B cell (primary cell): Measurements from ENCODE around the gene SFMBT2. TPM values are rescaled to one million over a fixed set of nuclear protein-coding genes. Genes with fewer than 3 reads are reported as not detected.

ENCODE experiments used
- ATAC-seq: fragments of 200-7000 bp; cut with Tn5 transposase; one replicate; pipeline ENCODE4 v1.10.0; 2021; ENCODE audit warnings: low read depth, mild to moderate bottlenecking, moderate number of reproducible peaks, moderate library complexity
- CTCF ChIA-PET: fragments of 350-600 bp; sonication (Branson Sonifier 250); formaldehyde crosslinking; loops from one replicate; lab custom pipeline; 2021; ENCODE audit warnings: antibody characterized with exemption, inconsistent platforms; lab: Charles Lee
- POLR2A ChIA-PET: fragments of 350-600 bp; sonication (Branson Sonifier 250); formaldehyde crosslinking; loops from one replicate; lab custom pipeline; 2021; ENCODE audit warnings: antibody characterized with exemption; lab: Charles Lee
- DNase-seq: peaks from one replicate; pipeline ENCODE4 v3.0.0; 2013
- H2AFZ ChIP-seq: 2 replicates; pipeline ENCODE4 v1.6.1; 2012; ENCODE audit warnings: mild to moderate bottlenecking, low read depth, low read length; ENCODE audit not compliant: insufficient read depth, poor library complexity, severe bottlenecking
- H3K27ac ChIP-seq, 2 donors: 1 replicate in 1 of 2; 2 replicates in 1 of 2; pipeline ENCODE4 v1.5.1; 2012 to 2013; ENCODE audit warnings: low read length in 2 of 2, mild to moderate bottlenecking in 2 of 2, moderate library complexity in 1 of 2
- H3K27me3 ChIP-seq, 4 experiments: fragments of 200-600 bp in 1 of 4; sonication (generic) in 1 of 4; replicated peaks in 1 of 4; 1 replicate in 2 of 4; 2 replicates in 2 of 4; pipeline versions ENCODE4 v1.6.1 to v1.7.0; 2013 to 2016; ENCODE audit warnings: low read length in 3 of 4, mild to moderate bottlenecking in 2 of 4, mixed read lengths in 1 of 4, moderate library complexity in 1 of 4; ENCODE audit not compliant: insufficient read depth in 4 of 4, control insufficient read depth in 3 of 4; ENCODE audit errors: control extremely low read depth in 1 of 4
- H3K36me3 ChIP-seq, 2 experiments: replicated peaks in 1 of 2; 1 replicate in 1 of 2; 2 replicates in 1 of 2; pipeline versions ENCODE4 v1.6.1 to v1.7.1; 2013; ENCODE audit warnings: low read length in 1 of 2; ENCODE audit not compliant: insufficient read depth in 2 of 2, control insufficient read depth in 1 of 2; ENCODE audit errors: control extremely low read depth in 1 of 2, extremely low read depth in 1 of 2
- H3K4me1 ChIP-seq, 2 donors: fragments of 200-600 bp in 1 of 2; sonication (generic) in 1 of 2; 1 replicate in 1 of 2; 2 replicates in 1 of 2; pipeline versions ENCODE4 v1.5.1 to v1.6.1; 2013 to 2017; ENCODE audit warnings: low read length in 2 of 2; ENCODE audit not compliant: control insufficient read depth in 2 of 2, insufficient read depth in 2 of 2
- H3K4me2 ChIP-seq: replicated peaks from 2 replicates; pipeline ENCODE3; 2012; ENCODE audit warnings: mild to moderate bottlenecking, low read depth, low read length; ENCODE audit not compliant: poor library complexity, severe bottlenecking
- H3K4me3 ChIP-seq, 5 experiments: fragments of 200-600 bp in 1 of 5; sonication (generic) in 1 of 5; 1 replicate in 3 of 5; 2 replicates in 2 of 5; pipeline versions ENCODE4 v1.5.1 to v1.7.0; 2011 to 2016; ENCODE audit warnings: low read length in 4 of 5, mild to moderate bottlenecking in 4 of 5, low read depth in 2 of 5, control low read depth in 1 of 5, moderate library complexity in 1 of 5; ENCODE audit not compliant: insufficient read depth in 1 of 5; ENCODE audit errors: control extremely low read depth in 1 of 5, extremely low read depth in 1 of 5
- H3K79me2 ChIP-seq: fragments of 200-600 bp; sonication (generic); one replicate; pipeline ENCODE4 v1.6.0; 2016; ENCODE audit warnings: low read length; ENCODE audit not compliant: control insufficient read depth, insufficient read depth
- H3K9ac ChIP-seq: fragments of 200-600 bp; sonication (generic); 2 replicates; pipeline ENCODE4 v1.6.1; 2017; ENCODE audit warnings: mild to moderate bottlenecking, low read length, moderate library complexity
- H3K9me3 ChIP-seq, 3 donors: one replicate each; pipeline versions ENCODE4 v1.6.1 to v1.7.1; 2013; ENCODE audit warnings: low read length in 2 of 3; ENCODE audit not compliant: control insufficient read depth in 2 of 3, insufficient read depth in 1 of 3; ENCODE audit errors: control extremely low read depth in 1 of 3
- H4K20me1 ChIP-seq: 2 replicates; pipeline ENCODE4 v1.6.0; 2012; ENCODE audit warnings: mild to moderate bottlenecking, low read length; ENCODE audit not compliant: insufficient read depth, control insufficient read depth, poor library complexity, severe bottlenecking
- H3K27ac Mint-ChIP-seq: one replicate; pipeline ENCODE4 v1.8.0; 2021; ENCODE audit warnings: mixed read lengths
- H3K27me3 Mint-ChIP-seq: one replicate; pipeline ENCODE4 v1.8.0; 2021; ENCODE audit warnings: mixed read lengths
- H3K4me1 Mint-ChIP-seq: one replicate; pipeline ENCODE4 v1.8.0; 2021; ENCODE audit warnings: mixed read lengths
- H3K4me3 Mint-ChIP-seq: one replicate; pipeline ENCODE4 v1.8.0; 2021; ENCODE audit warnings: mixed read lengths
- H3K9me3 Mint-ChIP-seq: one replicate; pipeline ENCODE4 v1.8.0; 2022; ENCODE audit warnings: mixed read lengths; ENCODE audit not compliant: insufficient read depth
- EZH2 ChIP-seq: IDR thresholded peaks from 2 replicates; pipeline ENCODE4 v1.6.1; 2012; ENCODE audit warnings: borderline replicate concordance, low read depth, mild to moderate bottlenecking, moderate library complexity, low read length; ENCODE audit not compliant: insufficient read depth, poor library complexity, severe bottlenecking
- WGBS: methylation state at CpG from one replicate; pipeline ENCODE4 v1.1.5; 2013; ENCODE audit warnings: missing lambda C conversion rate; ENCODE audit not compliant: insufficient coverage; 5-methylcytosine and 5-hydroxymethylcytosine counted together
- intact Hi-C: fragments of 100-400 bp; cut with micrococcal nuclease; formaldehyde crosslinking; loops from one replicate; pipeline ENCODE4 v1.10.0; 2022
- polyA plus RNA-seq: library from polyadenylated mRNA; depleted of rRNA; stranded (reverse); fragments of >200 nt; gene quantifications from 2 replicates; pipeline ENCODE4 v1.2.3, GENCODE V29; 2012
- total RNA-seq, 2 donors: library from RNA; stranded (reverse); fragments of 120-200 nt in 1 of 2; gene quantifications; 1 replicate in 1 of 2; 2 replicates in 1 of 2; pipeline versions ENCODE4 v1.2.3 to v1.2.4, GENCODE V29; 2013 to 2022
- TF ChIP-seq, protein P1 (sequence below): fragments of 200-600 bp; IDR thresholded peaks from one replicate; pipeline ENCODE4 v1.8.0; 2022; ENCODE audit warnings: antibody characterized with exemption, mild to moderate bottlenecking

Gene SFMBT2
- total and polyA plus RNA-seq, 2 donors (not counting 1 experiment from before 2014, with no cell fraction given): 2.3 to 24.0 TPM

DNA sequence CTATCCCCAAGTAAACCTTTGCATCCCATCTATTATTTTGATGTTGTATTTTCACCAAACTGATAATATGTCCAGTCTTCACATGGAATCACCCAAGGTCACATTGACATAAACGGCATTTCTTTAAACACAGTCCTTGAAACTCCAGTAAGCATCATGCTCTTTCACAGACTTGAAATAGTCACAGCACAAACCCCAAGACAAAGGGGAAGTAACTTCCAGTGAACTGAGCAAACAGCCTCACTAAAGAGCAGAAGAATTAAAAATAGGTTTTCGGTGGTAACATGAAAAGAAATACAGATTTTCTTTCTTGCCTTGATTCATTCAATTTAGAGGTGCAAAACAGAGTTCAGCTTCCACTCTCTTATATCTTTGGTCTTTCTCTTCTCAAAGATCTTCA, 253.7 kb downstream of the SFMBT2 start:
- Mint-ChIP-seq H3K4me1 (peaks cover 39% of the 10 kb centered on the region), H3K27me3 (no peaks in the 10 kb centered on the region), H3K9me3 (no peaks in the 10 kb centered on the region), H3K27ac (peak overlapping the region; percentile 83), H3K4me3 (peak overlapping the region; percentile 49)
- 0% methylated on average over 1 of the region's 2 CpGs for WGBS
- Histone ChIP-seq H3K36me3 (no peaks in the 10 kb centered on the region), H3K27me3 (no peaks in the 10 kb centered on the region), H3K27ac (peak overlapping the region; percentile 43 to 66), H4K20me1 (no peaks in the 10 kb centered on the region), H3K4me1 (peaks cover 28 to 39% of the 10 kb centered on the region in 2 donors), H3K4me3 (no peak overlapping the region), H3K4me2 (peak overlapping the region; percentile 63), H3K9me3 (no peaks in the 10 kb centered on the region), H3K9ac (peak overlapping the region; percentile 34), H2AFZ (peak overlapping the region; percentile 52), H3K79me2 (no peaks in the 10 kb centered on the region)
- peak; percentile 61 for ATAC-seq
- ChIA-PET POLR2A (no interaction called here), CTCF (interaction anchor here (0.6 kb wide), 1 partner anchor 27 kb away, joined by 4 read pairs; no protein-coding TSS in a partner anchor)
- TF ChIP-seq, protein P1, sequence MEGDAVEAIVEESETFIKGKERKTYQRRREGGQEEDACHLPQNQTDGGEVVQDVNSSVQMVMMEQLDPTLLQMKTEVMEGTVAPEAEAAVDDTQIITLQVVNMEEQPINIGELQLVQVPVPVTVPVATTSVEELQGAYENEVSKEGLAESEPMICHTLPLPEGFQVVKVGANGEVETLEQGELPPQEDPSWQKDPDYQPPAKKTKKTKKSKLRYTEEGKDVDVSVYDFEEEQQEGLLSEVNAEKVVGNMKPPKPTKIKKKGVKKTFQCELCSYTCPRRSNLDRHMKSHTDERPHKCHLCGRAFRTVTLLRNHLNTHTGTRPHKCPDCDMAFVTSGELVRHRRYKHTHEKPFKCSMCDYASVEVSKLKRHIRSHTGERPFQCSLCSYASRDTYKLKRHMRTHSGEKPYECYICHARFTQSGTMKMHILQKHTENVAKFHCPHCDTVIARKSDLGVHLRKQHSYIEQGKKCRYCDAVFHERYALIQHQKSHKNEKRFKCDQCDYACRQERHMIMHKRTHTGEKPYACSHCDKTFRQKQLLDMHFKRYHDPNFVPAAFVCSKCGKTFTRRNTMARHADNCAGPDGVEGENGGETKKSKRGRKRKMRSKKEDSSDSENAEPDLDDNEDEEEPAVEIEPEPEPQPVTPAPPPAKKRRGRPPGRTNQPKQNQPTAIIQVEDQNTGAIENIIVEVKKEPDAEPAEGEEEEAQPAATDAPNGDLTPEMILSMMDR: no peak
- no peak for TF ChIP-seq EZH2
- intact Hi-C loops: no loop called here
- DNase-seq: peak; percentile 45

DNA sequence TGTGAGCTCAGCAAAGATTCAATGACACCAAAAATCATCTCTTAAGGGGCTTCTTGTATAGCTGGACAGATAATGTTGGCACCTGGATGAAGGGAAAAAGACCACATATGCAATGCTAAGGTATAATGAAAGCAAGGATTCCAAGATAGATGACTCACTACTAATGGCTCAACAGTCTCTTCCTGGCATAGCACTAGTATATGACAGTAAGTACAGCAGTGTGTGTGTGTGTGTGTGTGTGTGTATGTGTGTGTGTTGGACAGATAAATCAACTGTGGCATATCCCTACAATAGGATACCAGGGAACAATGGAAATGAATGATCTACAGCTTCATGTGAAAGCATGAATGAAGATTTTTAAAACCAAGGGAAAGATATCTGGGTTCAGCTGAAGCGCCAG, 257.1 kb downstream of the SFMBT2 start:
- intact Hi-C loops: no loop called here
- H3K9ac ChIP-seq: no peak overlapping the region
- TF ChIP-seq, protein P1: no peak
- no peak for TF ChIP-seq EZH2
- ChIA-PET POLR2A (interaction anchor here (0.7 kb wide), 1 partner anchor 8 kb away, joined by 4 read pairs; no protein-coding TSS in a partner anchor), CTCF (no interaction called here)
- no peak overlapping the region for H3K4me3 Mint-ChIP-seq
- H3K4me2 ChIP-seq: no peak overlapping the region
- H3K9me3 ChIP-seq: no peaks in the 10 kb centered on the region
- ATAC-seq: no peak
- peaks cover 0 to 3% (median 0%) of the 10 kb centered on the region in 4 experiments for H3K27me3 ChIP-seq
- H3K4me1 ChIP-seq: peaks cover 18 to 24% of the 10 kb centered on the region in 2 donors
- no peak overlapping the region for H2AFZ ChIP-seq
- peaks cover 10% of the 10 kb centered on the region for H3K27me3 Mint-ChIP-seq
- H3K4me1 Mint-ChIP-seq: peaks cover 26% of the 10 kb centered on the region
- H3K79me2 ChIP-seq: no peaks in the 10 kb centered on the region
- no peak overlapping the region for H3K27ac Mint-ChIP-seq
- no peak overlapping the region for H3K27ac ChIP-seq
- H3K9me3 Mint-ChIP-seq: no peaks in the 10 kb centered on the region
- 100% methylated on average over 1 of the region's 1 CpG for WGBS
- no peak overlapping the region for H3K4me3 ChIP-seq
- no peak for DNase-seq
- no peaks in the 10 kb centered on the region for H3K36me3 ChIP-seq
- H4K20me1 ChIP-seq: no peaks in the 10 kb centered on the region
